Lower lobe of right lung (tissue), 2 donors: ENCODE results near the gene COL11A2. TPM values are rescaled to one million over a fixed set of nuclear protein-coding genes. Genes with fewer than 3 reads are reported as not detected.

Experiments
- ATAC-seq, 2 donors: fragments of 200-7000 bp; cut with Tn5 transposase; one replicate each; pipeline ENCODE4 v1.9.1; 2020 to 2022; ENCODE audit warnings: mild to moderate bottlenecking in 2 of 2, moderate library complexity in 2 of 2
- DNase-seq: peaks from one replicate; pipeline ENCODE4 v3.0.0-alpha.2; 2020
- H3K27ac ChIP-seq: fragments of 200-600 bp; one replicate; pipeline ENCODE4 v1.8.0; 2022
- H3K27me3 ChIP-seq: fragments of 200-600 bp; one replicate; pipeline ENCODE4 v1.8.0; 2022; ENCODE audit warnings: low read depth
- H3K36me3 ChIP-seq: fragments of 200-600 bp; one replicate; pipeline ENCODE4 v1.8.0; 2022; ENCODE audit warnings: mild to moderate bottlenecking
- H3K4me1 ChIP-seq: fragments of 200-600 bp; one replicate; pipeline ENCODE4 v1.8.0; 2022
- H3K4me3 ChIP-seq: fragments of 200-600 bp; one replicate; pipeline ENCODE4 v1.8.0; 2022; ENCODE audit warnings: mild to moderate bottlenecking
- H3K9me3 ChIP-seq: fragments of 200-600 bp; one replicate; pipeline ENCODE4 v1.8.0; 2022
- intact Hi-C: fragments of 100-400 bp; cut with DNase I; formaldehyde crosslinking; loops from one replicate; pipeline ENCODE4 v1.11.0; 2022
- total RNA-seq: library from RNA; stranded (reverse); fragmentation: NEBNext Ultra II Directional; extraction: Animal tissue kit (Norgen Biotek cat#: 25700); gene quantifications from one replicate; pipeline ENCODE4 v1.2.1, GENCODE V29; 2021
- TF ChIP-seq, protein P1 (sequence below): fragments of 200-600 bp; IDR thresholded peaks from one replicate; pipeline ENCODE4 v1.8.0; 2022; ENCODE audit warnings: antibody characterized with exemption, mild to moderate bottlenecking
- donor health status: DM: no; HTN: yes; CAD: no; lungs with severe emphysema.

Gene COL11A2
- total RNA-seq, 1 donor from 2014 or later, result 0.77 TPM

GRCh38 chr6:33178755-33179475, 13.4 kb downstream of the COL11A2 start:
- ATAC-seq (no peak), DNase-seq (no peak)
- H3K27me3 ChIP-seq, result no peaks in the 10 kb centered on the region
- no peaks in the 10 kb centered on the region for H3K4me1 ChIP-seq
- H3K27ac ChIP-seq, result no peak overlapping the region
- H3K9me3 ChIP-seq, result no peaks in the 10 kb centered on the region
- no peaks in the 10 kb centered on the region for H3K36me3 ChIP-seq
- TF ChIP-seq, protein P1, sequence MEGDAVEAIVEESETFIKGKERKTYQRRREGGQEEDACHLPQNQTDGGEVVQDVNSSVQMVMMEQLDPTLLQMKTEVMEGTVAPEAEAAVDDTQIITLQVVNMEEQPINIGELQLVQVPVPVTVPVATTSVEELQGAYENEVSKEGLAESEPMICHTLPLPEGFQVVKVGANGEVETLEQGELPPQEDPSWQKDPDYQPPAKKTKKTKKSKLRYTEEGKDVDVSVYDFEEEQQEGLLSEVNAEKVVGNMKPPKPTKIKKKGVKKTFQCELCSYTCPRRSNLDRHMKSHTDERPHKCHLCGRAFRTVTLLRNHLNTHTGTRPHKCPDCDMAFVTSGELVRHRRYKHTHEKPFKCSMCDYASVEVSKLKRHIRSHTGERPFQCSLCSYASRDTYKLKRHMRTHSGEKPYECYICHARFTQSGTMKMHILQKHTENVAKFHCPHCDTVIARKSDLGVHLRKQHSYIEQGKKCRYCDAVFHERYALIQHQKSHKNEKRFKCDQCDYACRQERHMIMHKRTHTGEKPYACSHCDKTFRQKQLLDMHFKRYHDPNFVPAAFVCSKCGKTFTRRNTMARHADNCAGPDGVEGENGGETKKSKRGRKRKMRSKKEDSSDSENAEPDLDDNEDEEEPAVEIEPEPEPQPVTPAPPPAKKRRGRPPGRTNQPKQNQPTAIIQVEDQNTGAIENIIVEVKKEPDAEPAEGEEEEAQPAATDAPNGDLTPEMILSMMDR, result no peak
- H3K4me3 ChIP-seq, result no peak overlapping the region
- intact Hi-C loops, result no loop called here

GRCh38 chr6:33177552-33178446, 14.5 kb downstream of the COL11A2 start:
- H3K4me1 ChIP-seq, result no peaks in the 10 kb centered on the region
- TF ChIP-seq, protein P1, result no peak
- H3K27ac ChIP-seq, result no peak overlapping the region
- intact Hi-C loops, result no loop called here
- ATAC-seq, result no peak
- no peak for DNase-seq
- H3K27me3 ChIP-seq, result no peaks in the 10 kb centered on the region
- no peaks in the 10 kb centered on the region for H3K36me3 ChIP-seq
- H3K4me3 ChIP-seq, result no peak overlapping the region
- no peaks in the 10 kb centered on the region for H3K9me3 ChIP-seq

- DNase-seq (no peak), ATAC-seq (no peak)
- Histone ChIP-seq H3K36me3 (no peaks in the 10 kb centered on the region), H3K4me1 (no peaks in the 10 kb centered on the region), H3K9me3 (no peaks in the 10 kb centered on the region), H3K4me3 (no peak overlapping the region), H3K27me3 (no peaks in the 10 kb centered on the region), H3K27ac (no peak overlapping the region)
- TF ChIP-seq, protein P1, result no peak
- intact Hi-C loops, result no loop called here
These were observed 15.4 kb downstream of the COL11A2 start for GRCh38 chr6:33176906-33177305.

DNA sequence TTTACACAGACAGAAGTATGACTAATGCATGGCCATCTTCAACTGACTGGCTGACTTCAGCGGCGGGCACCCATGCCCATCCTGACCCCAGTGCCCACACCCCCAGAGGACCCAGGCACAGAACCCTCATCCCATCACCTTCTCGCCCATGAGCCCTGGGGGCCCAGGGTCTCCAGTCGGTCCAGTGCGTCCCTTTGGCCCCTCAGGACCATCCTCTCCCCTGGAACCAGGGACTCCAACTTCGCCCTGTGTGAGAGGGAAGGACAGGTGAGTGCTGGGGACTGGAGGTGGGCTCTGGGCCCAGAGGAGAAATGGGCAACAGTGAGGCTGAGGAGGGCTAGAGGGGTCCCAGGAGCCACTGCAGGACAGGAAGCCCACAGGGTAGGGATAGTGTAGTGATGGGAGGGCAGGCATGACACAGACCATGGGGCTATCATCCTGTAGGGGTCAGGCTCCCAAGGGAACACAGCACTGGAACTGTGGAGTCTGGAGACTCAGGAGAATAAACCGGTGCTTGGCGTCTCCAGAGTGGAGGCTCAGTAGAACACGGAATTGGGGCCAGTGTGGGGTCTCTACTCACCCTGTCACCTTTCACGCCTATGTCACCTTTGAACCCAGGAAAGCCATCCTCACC, 16.7 kb downstream of the COL11A2 start:
- Histone ChIP-seq H3K4me3 (no peak overlapping the region), H3K9me3 (no peaks in the 10 kb centered on the region), H3K4me1 (no peaks in the 10 kb centered on the region), H3K27ac (no peak overlapping the region), H3K27me3 (no peaks in the 10 kb centered on the region), H3K36me3 (no peaks in the 10 kb centered on the region)
- ATAC-seq (no peak), DNase-seq (no peak)
- intact Hi-C loops, result no loop called here
- TF ChIP-seq, protein P1, result no peak

DNA sequence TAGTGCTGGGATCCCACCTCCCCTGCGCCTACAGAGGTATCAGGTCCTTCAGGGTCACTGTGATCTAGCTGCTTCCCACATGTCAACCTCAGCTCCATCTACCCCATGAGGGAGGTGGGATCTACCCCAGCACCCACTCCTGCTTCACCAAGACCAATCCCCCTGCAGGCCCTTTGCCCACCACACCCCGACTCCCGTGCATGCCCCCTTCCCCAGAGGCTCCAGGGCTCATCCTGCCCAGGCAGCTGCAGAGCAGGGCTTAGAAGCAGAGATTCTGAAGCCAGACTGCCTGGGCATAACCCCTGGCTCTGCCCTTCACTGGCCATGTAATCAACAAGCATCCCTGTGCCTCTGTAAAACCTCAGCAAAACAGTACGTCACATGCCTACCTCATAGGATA, 17.5 kb downstream of the COL11A2 start:
- intact Hi-C loops, result no loop called here
- Histone ChIP-seq H3K9me3 (no peaks in the 10 kb centered on the region), H3K27me3 (no peaks in the 10 kb centered on the region), H3K27ac (no peak overlapping the region), H3K4me1 (no peaks in the 10 kb centered on the region), H3K4me3 (no peak overlapping the region), H3K36me3 (no peaks in the 10 kb centered on the region)
- ATAC-seq, result no peak
- no peak for DNase-seq
- TF ChIP-seq, protein P1, result no peak
